GM21447 (cell line): Measurements from ENCODE around the gene LRRC63.

Experiments
- ATAC-seq: cut with Tn5 transposase; IDR thresholded peaks from one replicate; pipeline ENCODE4 v1.9.1; 2021; ENCODE audit not compliant: unreplicated experiment

The LRRC63 gene

GRCh38 chr13:46303742-46304385, 92.1 kb downstream of the LRRC63 start:
- no peak for ATAC-seq

- no peak for ATAC-seq
These were observed 92.8 kb downstream of the LRRC63 start for GRCh38 chr13:46304546-46304945.

GRCh38 chr13:46307554-46307953, 95.8 kb downstream of the LRRC63 start:
- no peak for ATAC-seq

- ATAC-seq, result no peak
These were observed 98.3 kb downstream of the LRRC63 start for GRCh38 chr13:46310066-46310465.

DNA sequence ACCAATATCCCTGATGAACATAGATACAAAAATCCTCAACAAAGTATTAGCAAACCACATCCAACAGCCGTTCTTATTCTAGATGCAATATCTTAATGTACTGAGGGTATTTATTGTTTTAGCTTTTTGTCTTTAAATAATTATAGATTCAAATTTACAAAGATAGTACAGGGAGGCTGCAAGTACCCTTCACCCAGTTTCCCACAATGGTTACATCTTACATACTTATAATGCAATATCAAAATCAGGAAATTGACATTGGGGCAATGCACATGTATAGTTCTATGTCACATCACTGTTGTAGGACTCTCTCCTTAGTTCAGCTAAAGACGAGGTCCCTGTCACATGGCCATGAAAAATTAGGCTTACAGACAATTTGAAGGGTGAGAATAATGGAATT, 99.5 kb downstream of the LRRC63 start:
- ATAC-seq, result no peak

- no peak for ATAC-seq
These were observed 101.3 kb downstream of the LRRC63 start for GRCh38 chr13:46313024-46313423.

GRCh38 chr13:46313432-46314257, 101.9 kb downstream of the LRRC63 start:
- ATAC-seq, result no peak

DNA sequence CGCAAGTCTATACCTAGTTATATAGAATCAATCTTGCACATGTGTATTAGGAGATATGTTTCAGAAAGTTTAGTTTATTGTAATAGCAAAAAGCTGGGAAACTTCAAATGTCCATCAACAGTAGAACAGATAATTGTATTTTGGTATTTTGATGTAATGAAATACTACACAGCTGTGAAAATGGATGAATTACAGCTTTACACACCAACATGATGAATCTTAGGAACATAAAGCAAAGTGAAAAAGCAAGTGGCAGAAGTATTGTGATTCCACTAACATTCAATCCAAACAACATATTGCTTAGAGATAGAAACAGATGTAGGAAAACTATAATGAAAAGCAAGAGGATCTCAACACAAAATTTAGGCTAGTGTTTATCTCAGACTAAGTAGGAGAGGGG, 102.9 kb downstream of the LRRC63 start:
- no peak for ATAC-seq

GRCh38 chr13:46315036-46315435, 103.3 kb downstream of the LRRC63 start:
- no peak for ATAC-seq

- no peak for ATAC-seq
These were observed 103.9 kb downstream of the LRRC63 start for GRCh38 chr13:46315491-46316075.

DNA sequence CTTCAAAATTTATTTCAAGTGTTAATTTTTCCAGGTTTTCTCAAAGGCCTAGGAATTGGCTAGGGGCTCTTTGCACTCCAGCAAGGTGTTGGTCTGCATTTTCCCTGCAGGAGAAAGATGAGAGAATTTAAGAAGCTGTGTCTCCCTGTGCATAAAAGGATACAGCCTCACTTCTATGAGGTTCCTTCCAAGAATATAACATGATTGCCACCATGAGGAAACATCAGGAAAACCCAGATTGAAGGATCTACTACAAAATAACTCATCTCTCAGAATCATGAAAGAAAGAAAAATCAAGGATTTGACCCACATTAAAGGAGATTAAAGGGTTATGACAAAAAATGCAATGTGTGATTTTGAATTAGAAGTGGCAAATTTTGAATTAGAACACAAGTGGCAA, 105.4 kb downstream of the LRRC63 start:
- ATAC-seq, result no peak

DNA sequence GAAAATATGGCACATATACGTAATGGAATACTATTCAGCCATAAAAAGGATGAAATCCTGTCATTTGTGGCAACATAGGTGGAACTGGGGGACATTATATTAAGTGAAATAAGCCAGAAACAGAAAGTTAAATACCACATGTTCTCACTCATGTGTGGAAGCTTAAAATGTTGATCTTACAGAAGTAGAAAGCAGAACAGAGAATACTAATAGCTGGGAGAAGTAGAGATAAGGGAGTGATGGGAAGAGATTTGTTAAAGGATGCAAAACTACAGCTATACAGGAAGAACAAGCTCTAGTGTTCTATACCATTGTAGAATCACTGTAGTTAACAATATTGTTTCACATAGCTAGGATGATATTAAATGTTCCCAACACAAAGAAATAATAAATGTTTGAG, 107.3 kb downstream of the LRRC63 start:
- no peak for ATAC-seq

GRCh38 chr13:46320406-46320805, 108.7 kb downstream of the LRRC63 start:
- ATAC-seq, result no peak

- no peak for ATAC-seq
These were observed 109.1 kb downstream of the LRRC63 start for GRCh38 chr13:46320821-46321220.

GRCh38 chr13:46321494-46322225, 109.9 kb downstream of the LRRC63 start:
- ATAC-seq, result no peak

DNA sequence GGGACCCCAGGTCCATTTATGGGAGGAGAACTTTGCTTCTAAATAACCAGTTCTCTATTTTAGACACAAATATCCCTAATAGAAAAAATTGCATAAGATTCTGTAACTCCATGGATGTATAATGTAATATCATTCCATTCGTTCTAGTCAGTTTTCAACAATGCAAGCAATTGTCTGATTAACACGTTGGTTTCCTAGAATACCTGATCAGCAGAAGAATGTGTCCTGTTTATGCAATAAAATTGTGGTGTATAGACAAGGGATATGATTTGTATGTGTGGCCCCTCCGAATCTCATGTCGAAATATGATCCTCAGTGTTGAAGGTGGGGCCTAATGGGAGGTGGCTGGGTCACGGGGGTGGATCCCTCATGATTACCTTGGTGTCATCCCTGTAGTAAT, 113.2 kb downstream of the LRRC63 start:
- ATAC-seq, result no peak
